GM18498 (cell line): ENCODE results near the gene C1orf210.

Experiments
- ATAC-seq: cut with Tn5 transposase; IDR thresholded peaks from one replicate; pipeline ENCODE4 v1.9.1; 2021; ENCODE audit warnings: mild to moderate bottlenecking, moderate library complexity; ENCODE audit not compliant: unreplicated experiment

C1orf210 gene

DNA sequence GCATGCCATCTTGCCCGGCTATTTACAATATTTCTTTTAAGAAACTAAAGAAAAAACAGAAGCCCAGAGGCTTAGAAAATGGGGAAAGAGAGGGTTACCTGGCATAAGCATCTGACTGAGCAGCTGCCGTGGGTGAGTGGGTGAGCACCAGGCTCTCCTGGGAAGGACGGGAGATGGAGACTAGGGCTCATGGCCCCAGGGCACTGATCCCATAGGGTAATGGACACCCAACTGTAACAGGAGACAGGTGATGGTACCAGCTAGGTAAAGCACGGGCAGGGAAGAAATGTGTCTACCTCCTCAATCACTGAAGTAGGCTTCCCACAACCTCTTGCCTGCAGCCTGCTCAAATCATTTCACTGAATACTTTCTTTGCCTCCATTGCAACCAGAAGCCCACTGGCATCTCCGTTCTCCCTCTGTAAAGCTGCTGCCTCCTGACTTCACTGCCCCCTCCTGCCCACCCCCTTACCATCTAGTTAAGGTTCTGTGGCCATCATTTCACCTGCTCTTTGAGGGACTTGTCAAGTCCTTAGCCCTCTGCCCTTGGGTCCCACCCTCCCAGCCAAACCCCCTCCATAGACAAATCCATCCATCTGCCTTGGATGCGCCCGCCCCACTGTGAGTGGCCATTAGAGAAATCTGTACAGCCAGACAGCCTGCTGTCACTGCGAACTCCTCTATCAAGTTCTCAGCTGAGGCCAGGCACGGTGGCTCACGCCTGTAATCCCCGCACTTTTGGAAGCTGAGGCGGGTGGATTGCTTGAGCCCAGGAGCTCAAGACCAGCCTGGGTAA is 9.4 kb downstream of the C1orf210 start:
- ATAC-seq = no peak

DNA sequence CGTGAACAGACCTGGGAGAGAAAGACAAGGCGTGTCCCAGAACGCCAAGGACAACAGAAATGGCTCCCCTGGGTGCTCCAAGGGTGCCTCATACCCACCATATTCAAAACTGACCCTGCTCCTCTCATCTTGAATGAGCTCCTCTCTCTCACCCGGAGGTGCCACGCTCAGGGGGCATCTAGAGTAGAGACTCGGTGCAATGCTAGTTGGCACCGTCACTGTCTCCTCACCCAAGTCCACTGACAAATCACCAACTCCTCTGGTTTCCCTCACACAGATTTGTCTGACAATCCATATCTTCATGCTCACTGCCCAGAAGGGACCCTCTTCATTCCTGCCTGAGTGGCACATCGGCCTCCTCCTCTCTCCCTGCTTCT is 10.6 kb downstream of the C1orf210 start:
- ATAC-seq = no peak

DNA sequence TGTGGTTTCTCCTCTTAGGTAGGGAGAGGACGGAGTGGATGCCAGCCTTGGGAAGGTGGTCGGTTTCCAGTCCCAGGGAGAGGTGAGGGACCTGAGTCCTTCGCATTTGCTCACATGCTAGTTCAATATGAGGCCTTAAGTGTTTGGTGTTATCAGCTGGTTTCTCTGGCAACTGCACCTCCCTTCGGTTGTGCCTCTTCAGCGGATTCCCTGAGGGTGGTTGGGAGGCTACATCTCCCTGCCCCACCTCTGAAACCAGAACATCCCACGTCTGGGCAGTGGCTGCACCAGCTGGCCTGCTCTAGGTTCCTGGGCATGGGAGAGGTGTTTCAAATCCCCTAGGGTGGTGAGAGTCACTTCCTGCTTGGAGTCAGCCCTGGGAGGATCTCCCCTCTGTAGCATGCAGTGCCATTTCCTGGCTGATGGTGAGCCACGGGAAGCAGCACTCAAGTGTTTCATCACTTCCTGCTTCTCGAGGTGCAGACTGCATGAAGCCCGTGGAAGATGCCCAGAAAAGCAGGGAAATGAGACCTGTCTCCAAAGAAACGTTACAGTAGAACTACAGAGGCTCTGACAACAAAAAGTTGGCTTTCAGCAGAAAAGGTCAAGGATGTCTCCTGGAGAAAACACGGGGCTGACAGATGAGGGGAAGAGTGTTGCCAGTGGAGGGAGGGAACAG is 11.1 kb downstream of the C1orf210 start:
- ATAC-seq = no peak

DNA sequence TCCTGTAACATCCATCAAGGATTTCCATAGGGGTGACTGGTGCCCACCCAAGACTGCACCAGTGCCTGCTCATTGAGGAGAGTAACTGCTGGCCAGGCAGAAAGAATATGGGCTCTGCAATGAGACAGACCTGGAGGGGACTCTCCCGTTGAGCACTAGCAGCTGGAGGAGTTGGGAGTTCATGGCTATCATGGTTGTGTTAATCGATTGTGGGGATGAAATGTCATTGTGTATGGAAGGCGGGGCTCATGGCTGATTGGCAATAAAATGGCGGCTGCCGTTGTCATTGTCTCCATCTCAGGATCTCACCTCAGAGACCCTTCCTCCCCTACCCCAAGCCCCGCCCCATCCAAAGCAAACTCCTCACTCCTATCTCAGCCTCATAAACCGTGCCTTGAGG is 11.7 kb downstream of the C1orf210 start:
- no peak for ATAC-seq

DNA sequence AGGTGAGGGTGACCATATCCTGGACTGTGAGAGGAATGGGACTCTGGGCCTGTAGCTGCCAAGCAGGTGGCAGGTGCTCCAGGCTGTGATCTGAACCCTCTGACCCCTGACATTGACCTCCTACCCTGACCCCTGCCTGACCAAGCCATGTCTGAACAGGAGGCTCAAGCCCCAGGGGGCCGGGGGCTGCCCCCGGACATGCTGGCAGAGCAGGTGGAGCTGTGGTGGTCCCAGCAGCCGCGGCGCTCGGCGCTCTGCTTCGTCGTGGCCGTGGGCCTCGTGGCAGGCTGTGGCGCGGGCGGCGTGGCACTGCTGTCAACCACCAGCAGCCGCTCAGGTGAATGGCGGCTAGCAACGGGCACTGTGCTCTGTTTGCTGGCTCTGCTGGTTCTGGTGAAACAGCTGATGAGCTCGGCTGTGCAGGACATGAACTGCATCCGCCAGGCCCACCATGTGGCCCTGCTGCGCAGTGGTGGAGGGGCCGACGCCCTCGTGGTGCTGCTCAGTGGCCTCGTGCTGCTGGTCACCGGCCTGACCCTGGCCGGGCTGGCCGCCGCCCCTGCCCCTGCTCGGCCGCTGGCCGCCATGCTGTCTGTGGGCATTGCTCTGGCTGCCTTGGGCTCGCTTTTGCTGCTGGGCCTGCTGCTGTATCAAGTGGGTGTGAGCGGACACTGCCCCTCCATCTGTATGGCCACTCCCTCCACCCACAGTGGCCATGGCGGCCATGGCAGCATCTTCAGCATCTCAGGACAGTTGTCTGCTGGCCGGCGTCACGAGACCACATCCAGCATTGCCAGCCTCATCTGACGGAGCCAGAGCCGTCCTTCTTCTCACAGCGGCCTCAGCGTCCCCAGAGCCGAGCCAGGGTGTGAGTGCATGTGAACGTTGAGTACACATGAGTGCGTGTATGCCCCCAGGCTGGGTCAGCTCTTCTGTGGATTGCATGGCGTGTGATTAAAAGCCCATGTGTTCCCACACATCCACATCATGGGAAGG is 12.5 kb downstream of the C1orf210 start:
- no peak for ATAC-seq

DNA sequence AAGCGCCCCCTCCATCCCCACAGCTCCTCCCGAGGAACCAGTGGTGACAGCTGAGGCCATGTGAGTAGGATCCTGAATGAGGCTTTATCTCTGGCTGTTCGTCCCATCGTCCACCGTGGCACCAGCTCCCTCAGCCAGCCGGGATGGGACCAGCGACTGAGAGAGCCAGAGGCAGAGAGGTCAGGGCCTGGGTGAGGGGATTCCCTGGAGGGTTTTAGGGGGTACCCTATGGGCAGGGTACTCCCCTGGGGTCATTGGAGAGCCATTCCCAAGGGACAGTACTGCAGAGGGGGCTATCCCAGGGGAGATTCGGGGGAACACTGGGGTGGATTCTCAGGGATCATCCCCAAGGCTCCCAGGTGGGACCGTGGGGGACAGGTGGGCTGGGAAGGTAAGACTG is 13.2 kb downstream of the C1orf210 start:
- ATAC-seq = no peak

DNA sequence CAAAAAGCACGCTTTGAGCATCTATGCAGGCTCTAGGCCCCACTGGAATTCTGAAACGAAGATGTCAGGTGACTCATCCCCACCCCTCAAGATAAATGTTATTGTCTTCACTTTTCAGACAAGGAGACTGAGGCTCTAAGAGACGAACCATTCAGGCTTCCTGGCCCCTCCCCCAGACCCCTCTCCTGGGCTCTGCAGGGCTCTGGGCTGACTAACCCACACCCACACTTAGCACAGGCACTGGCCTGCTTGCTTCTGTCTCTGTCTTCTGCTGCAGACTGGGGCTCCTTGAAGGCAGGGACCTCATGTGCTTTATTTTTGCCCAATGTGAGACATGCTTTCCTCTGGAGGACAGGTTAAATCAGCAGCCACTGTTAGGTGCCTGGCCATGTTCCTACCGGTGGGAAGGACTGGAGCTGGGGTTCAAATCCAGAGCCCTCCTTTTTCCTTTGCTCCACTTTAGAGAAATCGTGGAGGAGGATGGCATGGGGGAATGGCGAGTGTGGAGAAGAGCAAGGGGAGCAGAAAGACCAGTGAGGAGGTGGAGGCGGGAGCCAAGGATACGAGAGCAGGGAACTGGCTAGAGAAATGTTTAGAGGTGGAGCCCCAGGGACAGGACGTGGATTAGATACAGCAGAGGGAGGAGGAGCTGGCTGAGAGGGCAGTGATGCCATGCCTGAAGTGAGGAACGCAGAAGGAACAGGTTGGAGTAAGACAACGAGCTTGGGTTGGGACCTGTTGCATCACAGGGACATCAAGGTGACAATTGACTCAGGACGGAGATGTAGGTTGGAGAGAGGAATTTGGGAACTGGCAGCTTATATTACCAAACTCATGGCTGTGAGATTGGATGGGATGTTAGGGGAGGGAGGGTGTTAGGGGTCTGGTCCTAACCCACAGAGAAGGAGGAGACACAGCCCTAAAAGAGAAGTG is 13.9 kb downstream of the C1orf210 start:
- no peak for ATAC-seq

DNA sequence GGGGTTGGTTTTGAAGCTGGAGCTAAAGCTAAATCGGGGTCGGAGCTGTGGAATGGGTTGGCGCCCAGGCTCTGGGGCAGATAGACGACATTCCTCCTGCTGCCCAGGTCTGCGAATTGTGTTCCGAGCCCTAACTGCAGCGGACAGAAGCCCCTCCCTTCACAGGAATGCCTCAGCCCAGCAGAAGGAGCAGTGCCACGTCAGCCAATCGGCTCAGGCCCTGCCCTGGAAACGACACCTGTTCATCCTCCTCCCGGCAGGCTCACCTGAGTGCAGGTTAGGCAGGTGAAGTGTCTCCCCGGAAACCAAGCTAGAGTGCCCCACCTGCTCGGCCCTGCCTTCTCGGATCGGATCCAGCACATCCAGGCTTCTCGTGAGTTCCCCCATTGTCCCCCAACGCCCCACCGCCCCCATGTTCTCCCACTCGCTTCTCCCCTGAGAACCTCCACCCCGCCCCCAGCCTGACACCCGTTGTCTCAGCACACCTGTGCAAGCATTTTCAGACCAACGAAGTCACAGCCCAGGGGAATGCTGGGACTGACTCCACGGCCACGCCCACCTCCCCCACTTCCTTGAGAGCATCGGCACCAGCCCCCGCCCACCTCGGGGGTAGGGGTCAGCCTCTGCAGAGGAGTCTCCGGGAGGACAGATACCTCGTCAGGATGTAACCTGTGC is 14.8 kb downstream of the C1orf210 start:
- no peak for ATAC-seq

DNA sequence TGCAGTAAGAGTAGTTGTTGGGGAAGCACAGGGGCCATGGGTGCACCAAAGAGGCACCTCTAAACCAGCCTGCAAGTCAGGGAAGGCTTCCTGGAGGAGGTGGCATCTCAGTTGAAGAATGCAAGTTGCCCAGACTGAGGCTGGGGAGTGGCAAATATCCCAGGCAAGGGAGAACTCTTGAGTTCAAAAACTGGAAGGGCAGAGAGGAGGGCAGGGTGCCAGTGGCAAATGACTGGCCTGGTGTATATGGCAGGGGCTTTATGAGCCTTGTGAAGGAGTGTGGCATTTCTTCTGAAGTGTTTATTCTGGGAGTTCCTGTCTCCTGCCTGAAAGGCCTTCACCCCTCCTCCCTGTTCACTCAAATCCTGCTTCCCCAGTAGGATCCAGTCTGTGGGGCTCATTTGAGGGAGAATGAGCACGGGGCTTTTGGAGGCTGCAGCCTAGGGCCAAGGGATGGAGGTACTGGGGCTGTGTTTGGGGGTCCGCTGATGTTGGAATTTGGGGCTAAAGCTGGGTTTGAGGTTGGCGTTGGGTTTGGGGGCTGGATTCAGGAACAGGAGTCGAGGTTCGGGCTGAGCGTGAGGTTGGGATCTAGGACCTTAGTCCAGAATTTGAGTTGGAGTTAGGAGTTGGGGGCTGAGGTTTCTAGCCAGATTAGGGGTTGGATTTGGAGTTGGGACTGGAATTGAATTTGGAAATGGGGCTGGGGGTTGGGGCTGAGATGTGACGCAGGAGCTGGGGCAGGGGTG is 15.6 kb downstream of the C1orf210 start, which contains the start of gene TMEM125:
TMEM125 (plus strand) TSS at position 357 of the 749 bp plus-strand sequence. CDS start 2,740 bp downstream, outside the sequence.
- no peak for ATAC-seq

DNA sequence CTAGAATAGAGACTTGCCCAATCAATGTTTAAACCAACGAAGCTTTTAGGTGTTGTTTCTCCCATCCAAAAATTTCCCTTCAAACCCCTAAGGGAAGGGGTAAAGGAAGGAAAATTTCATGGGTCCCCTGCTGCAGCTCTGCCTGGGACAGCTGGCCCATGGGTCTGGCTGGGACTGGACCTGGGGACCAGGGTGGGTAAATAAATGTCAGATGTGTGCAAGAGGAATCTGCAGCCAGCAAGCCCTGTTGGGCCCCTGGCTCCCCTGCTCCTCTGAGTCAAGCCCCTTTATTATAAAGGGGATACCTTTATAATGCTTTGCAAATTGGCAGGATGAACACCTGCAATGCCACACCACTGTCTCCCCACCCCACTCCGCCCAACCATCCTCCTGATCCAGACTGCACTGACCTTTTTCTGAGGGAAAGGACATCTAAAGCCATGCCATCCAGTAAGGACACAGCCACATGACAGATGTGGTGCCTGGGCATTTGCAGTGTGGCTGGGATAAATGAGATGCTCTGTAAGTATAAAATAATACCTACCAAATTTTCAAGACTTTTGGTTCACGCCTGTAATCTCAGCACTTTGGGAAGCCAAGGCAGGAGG is 17.5 kb downstream of the C1orf210 start:
- no peak for ATAC-seq

DNA sequence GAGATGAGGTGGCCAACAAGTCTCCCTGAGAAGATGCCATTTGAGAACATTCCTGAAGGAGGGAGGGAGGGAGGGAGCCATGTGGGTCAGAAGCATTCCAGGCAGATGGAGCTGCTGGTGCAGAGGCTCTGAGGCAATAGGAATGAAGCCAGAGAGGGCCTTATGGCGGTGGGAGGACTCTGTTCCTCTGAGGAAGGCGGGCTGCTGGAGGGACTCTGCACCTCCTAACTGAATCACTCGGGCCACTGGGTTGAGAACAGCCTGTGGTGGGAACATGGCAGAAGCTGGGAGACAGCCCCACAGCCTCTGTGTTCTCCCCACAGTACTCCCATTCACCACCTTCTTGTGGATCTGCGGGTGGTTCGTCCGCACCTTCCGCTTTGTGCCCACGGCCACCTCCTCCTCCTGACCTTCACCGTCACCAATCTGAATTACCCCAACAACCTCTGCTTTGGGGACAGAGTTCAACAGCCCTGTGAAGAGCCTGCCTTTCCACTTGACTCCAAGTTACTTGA is 18.0 kb downstream of the C1orf210 start:
- ATAC-seq = no peak

DNA sequence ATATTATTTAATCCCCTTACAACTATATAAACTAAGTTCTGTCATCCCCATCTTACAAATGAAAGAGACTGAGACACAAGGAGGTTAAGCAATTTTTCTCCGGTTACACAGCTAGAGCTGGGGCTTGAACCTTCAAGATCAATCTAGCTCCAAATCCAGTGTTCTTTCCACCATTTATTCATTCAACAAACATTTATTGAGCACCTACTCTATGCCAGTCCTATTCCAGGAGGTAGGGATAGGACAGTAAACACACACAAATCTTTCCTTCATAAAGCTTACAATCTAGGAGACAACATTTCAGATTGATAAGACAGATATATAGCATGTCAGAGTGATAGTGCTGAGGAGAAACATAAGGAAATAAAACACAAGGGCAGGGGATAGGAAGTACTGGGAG is 18.5 kb downstream of the C1orf210 start:
- ATAC-seq = no peak

DNA sequence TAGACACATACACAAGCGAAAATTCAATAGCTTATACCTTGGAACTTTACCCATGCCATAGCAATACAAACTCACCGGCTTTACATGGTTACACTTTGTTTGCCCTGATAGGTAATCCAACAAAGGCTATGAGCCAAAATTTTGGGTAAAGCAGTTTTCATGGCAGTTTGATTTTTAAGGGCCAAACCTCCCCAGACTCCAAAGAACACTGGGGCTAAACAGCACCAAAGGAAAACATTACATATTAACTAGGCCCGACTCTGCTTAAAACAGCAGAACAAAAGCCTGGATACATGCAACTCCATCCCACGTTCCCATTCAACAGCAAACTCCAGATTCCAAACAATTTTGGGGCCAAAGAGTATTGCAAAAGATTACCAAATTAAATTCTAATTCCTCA is 19.9 kb downstream of the C1orf210 start:
- ATAC-seq = no peak

DNA sequence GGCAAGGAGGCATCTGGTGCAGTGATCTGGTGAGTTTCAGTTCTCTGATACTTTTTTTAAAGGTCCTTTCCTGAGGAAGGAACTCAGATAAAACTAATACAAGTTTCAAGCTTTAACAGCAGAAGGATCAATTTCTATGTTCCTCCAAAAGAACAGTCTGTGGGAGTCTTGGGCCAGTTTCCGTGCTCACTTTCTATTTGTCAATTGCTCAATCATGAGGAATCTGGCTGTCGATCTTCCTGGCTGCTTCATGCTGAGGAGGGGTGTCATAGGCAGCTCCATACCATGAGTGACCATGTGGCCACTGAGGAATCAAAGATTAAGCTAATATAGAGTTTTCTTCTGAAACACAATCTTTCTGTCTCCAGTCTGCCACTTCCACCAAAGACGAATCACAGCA is 27.0 kb downstream of the C1orf210 start:
- ATAC-seq = no peak

DNA sequence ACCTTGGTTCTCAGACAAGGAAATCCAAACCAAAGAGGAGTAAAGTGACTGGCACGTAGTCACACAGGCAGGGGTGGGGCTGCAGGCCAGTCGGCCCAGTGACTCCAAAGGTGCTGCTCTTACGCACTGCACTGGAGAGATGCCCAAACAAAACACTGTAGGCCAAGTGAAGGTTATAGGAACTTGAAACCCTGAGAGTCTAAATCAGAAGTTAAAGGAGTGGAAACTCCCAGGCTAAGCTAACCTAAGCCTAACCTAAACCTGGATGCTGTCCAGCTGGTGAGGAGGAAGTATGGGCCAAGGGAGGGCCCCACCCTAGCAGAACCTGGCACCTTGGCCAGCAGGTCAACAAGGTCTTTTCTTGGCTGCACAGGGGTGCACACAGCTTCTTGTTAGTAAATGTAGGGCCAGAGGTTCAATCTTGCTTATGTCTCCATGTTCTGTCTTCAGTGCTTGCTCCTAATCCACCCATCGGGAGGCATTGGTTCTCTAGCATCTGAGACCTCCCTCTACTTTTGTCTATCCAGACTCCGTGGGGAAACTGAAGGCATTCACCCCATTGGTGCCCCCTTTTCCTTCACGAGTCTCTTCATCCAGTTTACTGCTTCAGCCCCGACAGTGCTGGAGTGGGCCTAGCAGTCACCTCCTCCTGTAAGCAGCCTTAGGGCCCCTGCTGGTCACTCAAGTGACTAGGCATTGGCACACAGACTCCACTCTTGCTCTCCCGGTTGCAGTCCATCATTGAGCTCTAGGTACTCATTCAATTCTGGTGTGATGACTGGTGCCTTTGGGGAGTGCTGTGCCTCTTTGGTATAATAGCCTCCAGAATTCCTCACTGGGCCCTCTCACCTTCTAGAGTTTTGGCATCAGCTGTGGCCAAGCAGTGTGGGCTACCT is 28.5 kb downstream of the C1orf210 start:
- ATAC-seq = no peak

DNA sequence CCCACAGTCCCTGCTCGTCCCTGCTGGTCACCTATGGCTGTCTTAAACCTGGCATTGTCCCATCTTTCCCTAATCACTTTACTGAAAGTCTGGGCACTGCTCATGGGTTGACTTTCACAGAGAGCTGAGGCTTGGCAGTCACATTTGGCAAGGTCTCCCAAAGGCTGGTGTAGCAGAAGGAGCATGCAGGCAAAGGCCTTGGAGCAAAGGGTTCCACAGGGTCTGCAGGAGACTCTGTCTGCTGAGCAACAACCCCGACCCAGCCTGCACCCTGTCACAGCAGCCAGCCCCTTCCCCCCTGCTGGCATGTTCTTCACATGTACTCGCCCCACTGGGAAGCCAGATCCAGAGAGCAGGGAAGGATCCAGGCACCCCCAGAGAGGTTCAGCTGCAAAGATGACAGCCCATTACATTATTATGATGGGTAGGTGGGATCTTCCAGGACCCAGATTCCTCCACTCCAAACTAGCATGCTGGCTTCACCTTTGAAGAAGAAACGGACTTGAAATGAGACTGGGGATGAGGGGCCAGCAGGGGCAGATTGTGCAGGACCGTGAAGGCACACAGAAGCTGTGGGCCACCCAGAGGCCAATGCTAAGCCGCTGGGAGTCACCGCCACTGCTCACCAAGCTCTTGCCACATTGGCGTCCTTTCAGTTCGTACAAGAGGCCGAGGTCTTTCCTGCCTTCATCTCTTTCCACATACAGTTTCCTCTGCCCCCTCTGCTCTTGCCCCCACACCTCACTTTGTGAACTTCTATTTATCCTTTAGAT is 29.8 kb downstream of the C1orf210 start:
- no peak for ATAC-seq
